KMS-11 (cell line): ENCODE results near the gene NT5C2.

ENCODE experiments used
- H2AFZ ChIP-seq: fragments of 200-600 bp; sonication (generic); 2 replicates; pipeline ENCODE4 v1.6.1; 2016; ENCODE audit warnings: antibody characterized with exemption, mixed run types, low read depth
- H3K27ac ChIP-seq: fragments of 200-600 bp; sonication (generic); 2 replicates; pipeline ENCODE4 v1.6.1; 2016; ENCODE audit warnings: mild to moderate bottlenecking, mixed run types
- H3K27me3 ChIP-seq: fragments of 200-600 bp; sonication (generic); 2 replicates; pipeline ENCODE4 v1.6.1; 2017; ENCODE audit warnings: mild to moderate bottlenecking, low read depth, mixed run types, moderate library complexity; ENCODE audit not compliant: insufficient read depth
- H3K36me3 ChIP-seq: fragments of 200-600 bp; sonication (generic); 2 replicates; pipeline ENCODE4 v1.6.1; 2017; ENCODE audit warnings: mild to moderate bottlenecking, mixed run types; ENCODE audit not compliant: insufficient read depth
- H3K4me1 ChIP-seq: fragments of 200-600 bp; sonication (generic); 2 replicates; pipeline ENCODE4 v1.6.1; 2016; ENCODE audit warnings: mild to moderate bottlenecking, low read depth, mixed run types; ENCODE audit not compliant: poor library complexity, severe bottlenecking
- H3K4me2 ChIP-seq: fragments of 200-600 bp; sonication (generic); 2 replicates; pipeline ENCODE4 v1.7.0; 2016; ENCODE audit warnings: mild to moderate bottlenecking, mixed run types
- H3K4me3 ChIP-seq: fragments of 200-600 bp; sonication (generic); IDR thresholded peaks from 2 replicates; pipeline ENCODE4 v1.6.1; 2017; ENCODE audit warnings: low read depth, low read length, mixed read lengths; ENCODE audit not compliant: insufficient read depth
- H3K79me2 ChIP-seq: fragments of 200-600 bp; sonication (generic); 2 replicates; pipeline ENCODE4 v1.6.1; 2016; ENCODE audit warnings: low read depth, mixed run types; ENCODE audit not compliant: insufficient read depth
- H3K9ac ChIP-seq: fragments of 200-600 bp; sonication (generic); 2 replicates; pipeline ENCODE4 v1.6.1; 2016; ENCODE audit warnings: mild to moderate bottlenecking, mixed run types
- H4K20me1 ChIP-seq: fragments of 200-600 bp; sonication (generic); 2 replicates; pipeline ENCODE4 v1.6.1; 2016; ENCODE audit warnings: mild to moderate bottlenecking, mixed run types; ENCODE audit not compliant: insufficient read depth
- CTCF ChIP-seq: fragments of 200-600 bp; sonication (generic); conservative IDR thresholded peaks from 2 replicates; pipeline ENCODE4 v1.6.1; 2017; ENCODE audit warnings: low read depth, mild to moderate bottlenecking, antibody characterized with exemption, low read length, moderate library complexity, mixed read lengths

NT5C2 gene

GRCh38 chr10:103090911-103091310 is 102.2 kb downstream of the NT5C2 start:
- TF ChIP-seq CTCF: no peak
- Histone ChIP-seq H3K79me2 (no peaks in the 10 kb centered on the region), H3K27ac (no peak overlapping the region), H2AFZ (no peak overlapping the region), H4K20me1 (no peaks in the 10 kb centered on the region), H3K4me1 (no peaks in the 10 kb centered on the region), H3K27me3 (no peaks in the 10 kb centered on the region), H3K4me2 (no peak overlapping the region), H3K9ac (no peak overlapping the region), H3K4me3 (no peak overlapping the region), H3K36me3 (peaks cover 11% of the 10 kb centered on the region; the same call in 1 of the 2 replicates)

- no peaks in the 10 kb centered on the region for H3K4me1 ChIP-seq
- no peaks in the 10 kb centered on the region for H3K27me3 ChIP-seq
- no peaks in the 10 kb centered on the region for H3K79me2 ChIP-seq
- H3K27ac ChIP-seq: no peak overlapping the region
- H2AFZ ChIP-seq: no peak overlapping the region
- H3K9ac ChIP-seq: no peak overlapping the region
- no peak for TF ChIP-seq CTCF
- peaks cover 11% of the 10 kb centered on the region; the same call in 1 of the 2 replicates for H3K36me3 ChIP-seq
- H3K4me2 ChIP-seq: no peak overlapping the region
- H4K20me1 ChIP-seq: no peaks in the 10 kb centered on the region
- H3K4me3 ChIP-seq: no peak overlapping the region
These were observed 103.6 kb downstream of the NT5C2 start for GRCh38 chr10:103089493-103089892.

GRCh38 chr10:103086799-103087198 is 106.3 kb downstream of the NT5C2 start:
- H3K27ac ChIP-seq: no peak overlapping the region
- no peaks in the 10 kb centered on the region for H4K20me1 ChIP-seq
- TF ChIP-seq CTCF: no peak
- H3K27me3 ChIP-seq: no peaks in the 10 kb centered on the region
- H3K9ac ChIP-seq: no peak overlapping the region
- no peak overlapping the region for H3K4me2 ChIP-seq
- H3K4me3 ChIP-seq: no peak overlapping the region
- H3K79me2 ChIP-seq: no peaks in the 10 kb centered on the region
- H3K36me3 ChIP-seq: peaks cover 7% of the 10 kb centered on the region; the same call in 1 of the 2 replicates
- no peak overlapping the region for H2AFZ ChIP-seq
- H3K4me1 ChIP-seq: no peaks in the 10 kb centered on the region

GRCh38 chr10:103086261-103086660 is 106.8 kb downstream of the NT5C2 start:
- no peak overlapping the region for H3K27ac ChIP-seq

More at GRCh38 chr10:103086261-103086660, 106.8 kb downstream of the NT5C2 start:
- Histone ChIP-seq H2AFZ (no peak overlapping the region), H3K4me2 (no peak overlapping the region), H3K79me2 (no peaks in the 10 kb centered on the region), H3K27me3 (no peaks in the 10 kb centered on the region), H3K9ac (no peak overlapping the region), H3K36me3 (peaks cover 5% of the 10 kb centered on the region; the same call in 1 of the 2 replicates), H3K4me1 (no peaks in the 10 kb centered on the region), H4K20me1 (no peaks in the 10 kb centered on the region), H3K4me3 (no peak overlapping the region)
- TF ChIP-seq CTCF: no peak
